ENCODE results near the gene SLC9B1.
A peak's percentile ranks its signal among the peaks of the same experiment; 100 is the strongest.

Gene SLC9B1

GRCh38 chr4:103052145-103052544, 32.6 kb upstream of the SLC9B1 start:
- Mint-ChIP-seq H3K4me3 (no peak overlapping the region), H3K27ac (no peak overlapping the region), H3K9me3 (no peaks in the 10 kb centered on the region), H3K36me3 (ENCODE audit: low read depth) (no peaks in the 10 kb centered on the region), H3K27me3 (ENCODE audit: low read depth) (no peaks in the 10 kb centered on the region), H3K4me1 (no peaks in the 10 kb centered on the region)
- TF ChIP-seq CTCF (IDR thresholded peaks at IDR 0.05; ENCODE audit: unreplicated experiment in 3 of 3): no peak

GRCh38 chr4:103050736-103051436, 31.4 kb upstream of the SLC9B1 start:
- no peaks in the 10 kb centered on the region for H3K27me3 Mint-ChIP-seq (ENCODE audit: low read depth)
- H3K4me3 Mint-ChIP-seq: no peak overlapping the region
- TF ChIP-seq CTCF (IDR thresholded peaks at IDR 0.05; ENCODE audit: unreplicated experiment in 3 of 3): no peak
- H3K27ac Mint-ChIP-seq: no peak overlapping the region
- H3K4me1 Mint-ChIP-seq: no peaks in the 10 kb centered on the region
- H3K36me3 Mint-ChIP-seq (ENCODE audit: low read depth): no peaks in the 10 kb centered on the region
- no peaks in the 10 kb centered on the region for H3K9me3 Mint-ChIP-seq

- Mint-ChIP-seq H3K36me3 (ENCODE audit: low read depth) (no peaks in the 10 kb centered on the region), H3K27ac (no peak overlapping the region), H3K4me1 (no peaks in the 10 kb centered on the region), H3K9me3 (no peaks in the 10 kb centered on the region), H3K4me3 (no peak overlapping the region), H3K27me3 (ENCODE audit: low read depth) (no peaks in the 10 kb centered on the region)
- TF ChIP-seq CTCF (IDR thresholded peaks at IDR 0.05; ENCODE audit: unreplicated experiment in 3 of 3): peak; percentile 49 to 64 (median 61)
Observed at GRCh38 chr4:103046416-103047290, 27.1 kb upstream of the SLC9B1 start.

GRCh38 chr4:103044183-103044582, 24.7 kb upstream of the SLC9B1 start:
- no peak for TF ChIP-seq CTCF (IDR thresholded peaks at IDR 0.05; ENCODE audit: unreplicated experiment in 3 of 3)
- Mint-ChIP-seq H3K4me3 (no peak overlapping the region), H3K4me1 (no peaks in the 10 kb centered on the region), H3K36me3 (ENCODE audit: low read depth) (no peaks in the 10 kb centered on the region), H3K27me3 (ENCODE audit: low read depth) (no peaks in the 10 kb centered on the region), H3K9me3 (no peaks in the 10 kb centered on the region), H3K27ac (no peak overlapping the region)

GRCh38 chr4:103036169-103036568, 16.7 kb upstream of the SLC9B1 start:
- Mint-ChIP-seq H3K9me3 (peaks cover 8% of the 10 kb centered on the region), H3K36me3 (ENCODE audit: low read depth) (peaks cover 5% of the 10 kb centered on the region), H3K4me3 (no peak overlapping the region), H3K27ac (no peak overlapping the region), H3K27me3 (ENCODE audit: low read depth) (no peaks in the 10 kb centered on the region), H3K4me1 (no peaks in the 10 kb centered on the region)
- TF ChIP-seq CTCF (IDR thresholded peaks at IDR 0.05; ENCODE audit: unreplicated experiment in 3 of 3): no peak
